HEK293 (cell line): ENCODE results near the gene FRY.

Source experiments
- CTCF ChIA-PET: fragments of 350-600 bp; formaldehyde crosslinking; extraction: SDS; loops from one replicate; lab custom pipeline; 2021; ENCODE audit warnings: antibody characterized with exemption; lab: Yijun Ruan, JAX
- POLR2A ChIA-PET: fragments of 300-600 bp; formaldehyde crosslinking; extraction: SDS; loops from one replicate; lab custom pipeline; 2020; ENCODE audit warnings: antibody characterized with exemption, inconsistent platforms; lab: Yijun Ruan, JAX
- H3K27ac ChIP-seq: fragments of 200-500 bp; sonication (Bioruptor generic); 2 replicates; pipeline ENCODE4 v1.5.1; 2014; ENCODE audit warnings: low read depth, low read length, control low read depth, inconsistent platforms; ENCODE audit errors: extremely low read depth
- H3K36me3 ChIP-seq, 2 experiments: fragments of 200-500 bp in 1 of 2; sonication (Bioruptor generic) in 1 of 2; 1 replicate in 1 of 2; 2 replicates in 1 of 2; pipeline ENCODE4 v1.5.1; 2014 to 2017; ENCODE audit warnings: inconsistent platforms in 2 of 2, low read length in 2 of 2; ENCODE audit not compliant: control insufficient read depth in 2 of 2, insufficient read depth in 1 of 2
- H3K4me1 ChIP-seq: fragments of 200-500 bp; sonication (Bioruptor generic); 2 replicates; pipeline ENCODE4 v1.5.1; 2014; ENCODE audit warnings: mild to moderate bottlenecking, low read length, inconsistent platforms; ENCODE audit not compliant: control insufficient read depth, insufficient read depth
- H3K4me3 ChIP-seq: 2 replicates; pipeline ENCODE4 v1.5.1; 2011; ENCODE audit warnings: low read depth, mild to moderate bottlenecking, control low read depth, low read length, moderate library complexity
- H3K9me3 ChIP-seq: fragments of 200-500 bp; sonication (Bioruptor generic); 2 replicates; pipeline ENCODE4 v1.5.1; 2014; ENCODE audit warnings: low read depth, low read length, inconsistent platforms; ENCODE audit not compliant: control insufficient read depth, insufficient read depth
- BCL11B ChIP-seq: fragments of 450-650 bp; formaldehyde crosslinking; IDR thresholded peaks from 2 replicates; pipeline ENCODE4 v1.5.1; 2016; ENCODE audit warnings: low read depth, missing biosample characterization, missing genetic modification characterization
- GLI4 ChIP-seq: fragments of 450-650 bp; formaldehyde crosslinking; IDR thresholded peaks from 2 replicates; pipeline ENCODE4 v1.5.1; 2016; ENCODE audit warnings: missing biosample characterization, missing genetic modification characterization
- GLIS2 ChIP-seq: fragments of 450-650 bp; formaldehyde crosslinking; IDR thresholded peaks from 2 replicates; pipeline ENCODE4 v1.5.1; 2016; ENCODE audit warnings: missing biosample characterization, missing genetic modification characterization
- KLF17 ChIP-seq: fragments of 450-650 bp; formaldehyde crosslinking; IDR thresholded peaks from 2 replicates; pipeline ENCODE4 v1.5.1; 2016; ENCODE audit warnings: missing biosample characterization, missing genetic modification characterization
- SCRT1 ChIP-seq: fragments of 450-650 bp; formaldehyde crosslinking; IDR thresholded peaks from 2 replicates; pipeline ENCODE4 v1.5.1; 2016; ENCODE audit warnings: missing biosample characterization, missing genetic modification characterization, borderline replicate concordance
- SETDB1 ChIP-seq: IDR thresholded peaks from one replicate; pipeline ENCODE4 v1.6.1; 2017; ENCODE audit warnings: mild to moderate bottlenecking, low read length, moderate library complexity, mixed read lengths; ENCODE audit not compliant: insufficient read length
- TRIM28 ChIP-seq: IDR thresholded peaks from 2 replicates; pipeline ENCODE4 v1.6.1; 2011; ENCODE audit warnings: low read length, control low read depth, borderline replicate concordance
- TSHZ1 ChIP-seq: fragments of 450-650 bp; formaldehyde crosslinking; IDR thresholded peaks from 2 replicates; pipeline ENCODE4 v1.5.1; 2016; ENCODE audit warnings: missing biosample characterization, missing genetic modification characterization, borderline replicate concordance
- ZNF157 ChIP-seq: fragments of 450-650 bp; formaldehyde crosslinking; IDR thresholded peaks from 2 replicates; pipeline ENCODE4 v1.5.1; 2016; ENCODE audit warnings: missing biosample characterization, missing genetic modification characterization
- ZNF214 ChIP-seq: fragments of 450-650 bp; formaldehyde crosslinking; IDR thresholded peaks from 2 replicates; pipeline ENCODE4 v1.5.1; 2017; ENCODE audit warnings: missing biosample characterization, mild to moderate bottlenecking, missing genetic modification characterization, borderline replicate concordance
- ZNF426 ChIP-seq: fragments of 450-650 bp; formaldehyde crosslinking; IDR thresholded peaks from 2 replicates; pipeline ENCODE4 v1.5.1; 2017; ENCODE audit warnings: missing biosample characterization, missing genetic modification characterization, mild to moderate bottlenecking, inconsistent platforms, moderate library complexity
- ZNF621 ChIP-seq: fragments of 450-650 bp; formaldehyde crosslinking; IDR thresholded peaks from 2 replicates; pipeline ENCODE4 v1.5.1; 2017; ENCODE audit warnings: missing biosample characterization, missing genetic modification characterization
- ZNF623 ChIP-seq: fragments of 450-650 bp; formaldehyde crosslinking; IDR thresholded peaks from 2 replicates; pipeline ENCODE4 v1.5.1; 2016; ENCODE audit warnings: missing biosample characterization, missing genetic modification characterization
- ZNF677 ChIP-seq: fragments of 450-650 bp; IDR thresholded peaks from 2 replicates; pipeline ENCODE4 v1.5.0; 2018; ENCODE audit warnings: missing biosample characterization, mild to moderate bottlenecking, missing genetic modification characterization, moderate library complexity
- ZNF701 ChIP-seq: fragments of 450-650 bp; formaldehyde crosslinking; IDR thresholded peaks from 2 replicates; pipeline ENCODE4 v1.5.1; 2016; ENCODE audit warnings: missing biosample characterization, missing genetic modification characterization
- ZNF843 ChIP-seq: fragments of 450-650 bp; formaldehyde crosslinking; IDR thresholded peaks from 2 replicates; pipeline ENCODE4 v1.5.1; 2016; ENCODE audit warnings: missing biosample characterization, missing genetic modification characterization
- TF ChIP-seq, protein P1 (sequence below): fragments of 450-650 bp; formaldehyde crosslinking; IDR thresholded peaks from 2 replicates; pipeline ENCODE4 v1.5.1; 2016; ENCODE audit warnings: missing biosample characterization, missing genetic modification characterization, borderline replicate concordance

Gene FRY

DNA sequence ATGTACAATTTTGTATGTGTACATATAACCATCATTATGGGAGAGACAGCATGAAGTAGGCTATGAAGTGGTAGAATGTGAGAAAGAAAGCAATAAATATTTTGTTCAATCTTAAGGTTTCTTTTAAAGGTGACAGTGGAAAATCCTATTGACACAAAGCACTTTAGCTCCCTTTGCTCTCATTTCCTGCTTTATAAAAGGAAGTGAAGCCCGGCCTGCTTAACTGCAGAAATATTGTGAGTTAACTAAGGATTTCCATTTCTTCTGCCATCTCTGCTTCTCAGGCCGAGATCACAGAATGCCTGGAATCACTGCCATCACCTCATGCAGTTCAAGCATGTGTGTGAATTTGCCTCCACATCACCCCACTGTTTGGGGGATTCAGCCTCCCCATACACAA is 83.5 kb downstream of the FRY start:
- TF ChIP-seq ZNF621 (tag by site-specific recombination): no peak
- TF ChIP-seq TRIM28: no peak
- no peak for TF ChIP-seq GLI4 (tag by site-specific recombination)
- TF ChIP-seq GLIS2 (tag by site-specific recombination): no peak
- no peak for TF ChIP-seq ZNF843
- TF ChIP-seq ZNF426: no peak
- TF ChIP-seq ZNF214 (tag by site-specific recombination): no peak
- TF ChIP-seq ZNF157: no peak
- no peak for TF ChIP-seq TSHZ1 (tag by site-specific recombination)
- no peak for TF ChIP-seq ZNF701 (tag by site-specific recombination)
- TF ChIP-seq ZNF677: no peak
- TF ChIP-seq, protein P1, sequence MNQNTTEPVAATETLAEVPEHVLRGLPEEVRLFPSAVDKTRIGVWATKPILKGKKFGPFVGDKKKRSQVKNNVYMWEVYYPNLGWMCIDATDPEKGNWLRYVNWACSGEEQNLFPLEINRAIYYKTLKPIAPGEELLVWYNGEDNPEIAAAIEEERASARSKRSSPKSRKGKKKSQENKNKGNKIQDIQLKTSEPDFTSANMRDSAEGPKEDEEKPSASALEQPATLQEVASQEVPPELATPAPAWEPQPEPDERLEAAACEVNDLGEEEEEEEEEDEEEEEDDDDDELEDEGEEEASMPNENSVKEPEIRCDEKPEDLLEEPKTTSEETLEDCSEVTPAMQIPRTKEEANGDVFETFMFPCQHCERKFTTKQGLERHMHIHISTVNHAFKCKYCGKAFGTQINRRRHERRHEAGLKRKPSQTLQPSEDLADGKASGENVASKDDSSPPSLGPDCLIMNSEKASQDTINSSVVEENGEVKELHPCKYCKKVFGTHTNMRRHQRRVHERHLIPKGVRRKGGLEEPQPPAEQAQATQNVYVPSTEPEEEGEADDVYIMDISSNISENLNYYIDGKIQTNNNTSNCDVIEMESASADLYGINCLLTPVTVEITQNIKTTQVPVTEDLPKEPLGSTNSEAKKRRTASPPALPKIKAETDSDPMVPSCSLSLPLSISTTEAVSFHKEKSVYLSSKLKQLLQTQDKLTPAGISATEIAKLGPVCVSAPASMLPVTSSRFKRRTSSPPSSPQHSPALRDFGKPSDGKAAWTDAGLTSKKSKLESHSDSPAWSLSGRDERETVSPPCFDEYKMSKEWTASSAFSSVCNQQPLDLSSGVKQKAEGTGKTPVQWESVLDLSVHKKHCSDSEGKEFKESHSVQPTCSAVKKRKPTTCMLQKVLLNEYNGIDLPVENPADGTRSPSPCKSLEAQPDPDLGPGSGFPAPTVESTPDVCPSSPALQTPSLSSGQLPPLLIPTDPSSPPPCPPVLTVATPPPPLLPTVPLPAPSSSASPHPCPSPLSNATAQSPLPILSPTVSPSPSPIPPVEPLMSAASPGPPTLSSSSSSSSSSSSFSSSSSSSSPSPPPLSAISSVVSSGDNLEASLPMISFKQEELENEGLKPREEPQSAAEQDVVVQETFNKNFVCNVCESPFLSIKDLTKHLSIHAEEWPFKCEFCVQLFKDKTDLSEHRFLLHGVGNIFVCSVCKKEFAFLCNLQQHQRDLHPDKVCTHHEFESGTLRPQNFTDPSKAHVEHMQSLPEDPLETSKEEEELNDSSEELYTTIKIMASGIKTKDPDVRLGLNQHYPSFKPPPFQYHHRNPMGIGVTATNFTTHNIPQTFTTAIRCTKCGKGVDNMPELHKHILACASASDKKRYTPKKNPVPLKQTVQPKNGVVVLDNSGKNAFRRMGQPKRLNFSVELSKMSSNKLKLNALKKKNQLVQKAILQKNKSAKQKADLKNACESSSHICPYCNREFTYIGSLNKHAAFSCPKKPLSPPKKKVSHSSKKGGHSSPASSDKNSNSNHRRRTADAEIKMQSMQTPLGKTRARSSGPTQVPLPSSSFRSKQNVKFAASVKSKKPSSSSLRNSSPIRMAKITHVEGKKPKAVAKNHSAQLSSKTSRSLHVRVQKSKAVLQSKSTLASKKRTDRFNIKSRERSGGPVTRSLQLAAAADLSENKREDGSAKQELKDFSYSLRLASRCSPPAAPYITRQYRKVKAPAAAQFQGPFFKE (tag by site-specific recombination): no peak
- no peak for TF ChIP-seq ZNF623 (tag by site-specific recombination)
- TF ChIP-seq BCL11B (tag by site-specific recombination): no peak
- no peak for TF ChIP-seq SETDB1
- CTCF ChIA-PET: no interaction called here
- POLR2A ChIA-PET: no interaction called here
- no peaks in the 10 kb centered on the region for H3K36me3 ChIP-seq
- no peak overlapping the region for H3K4me3 ChIP-seq
- H3K27ac ChIP-seq: no peak overlapping the region
- H3K9me3 ChIP-seq: no peaks in the 10 kb centered on the region
- no peaks in the 10 kb centered on the region for H3K4me1 ChIP-seq

DNA sequence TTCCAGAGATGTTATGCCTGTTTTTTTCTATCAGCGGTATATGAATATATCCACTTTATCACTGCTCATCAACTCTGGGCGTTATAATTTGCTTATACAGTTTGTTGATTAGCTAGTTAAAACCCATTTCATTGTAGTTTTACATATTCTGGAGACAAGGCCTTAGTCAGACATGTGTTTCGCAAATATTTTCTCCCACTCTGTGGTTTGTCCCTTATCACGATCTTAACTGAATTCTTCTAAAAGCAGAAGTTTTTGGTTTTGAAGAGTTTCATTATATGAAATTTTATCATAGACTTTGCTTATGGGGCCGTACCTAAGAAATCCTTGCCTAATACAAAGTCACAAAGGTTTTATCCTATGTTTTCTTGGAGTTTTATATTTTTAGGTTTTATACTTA is 84.6 kb downstream of the FRY start:
- POLR2A ChIA-PET: no interaction called here

More for the DNA sequence above, 84.6 kb downstream of the FRY start:
- CTCF ChIA-PET: no interaction called here
- no peak for TF ChIP-seq SCRT1 (tag by site-specific recombination)
- TF ChIP-seq KLF17 (tag by site-specific recombination): no peak
- Histone ChIP-seq H3K9me3 (no peaks in the 10 kb centered on the region), H3K36me3 (no peaks in the 10 kb centered on the region), H3K4me3 (no peak overlapping the region), H3K27ac (no peak overlapping the region), H3K4me1 (no peaks in the 10 kb centered on the region)
